ENCODE data around the gene PTPN13. TPM values are rescaled to one million over a fixed set of nuclear protein-coding genes. Genes with fewer than 3 reads are reported as not detected.

The PTPN13 gene
- total and polyA plus RNA-seq, 4 donors: 0.36 to 3.2 (median 1.2) TPM

DNA sequence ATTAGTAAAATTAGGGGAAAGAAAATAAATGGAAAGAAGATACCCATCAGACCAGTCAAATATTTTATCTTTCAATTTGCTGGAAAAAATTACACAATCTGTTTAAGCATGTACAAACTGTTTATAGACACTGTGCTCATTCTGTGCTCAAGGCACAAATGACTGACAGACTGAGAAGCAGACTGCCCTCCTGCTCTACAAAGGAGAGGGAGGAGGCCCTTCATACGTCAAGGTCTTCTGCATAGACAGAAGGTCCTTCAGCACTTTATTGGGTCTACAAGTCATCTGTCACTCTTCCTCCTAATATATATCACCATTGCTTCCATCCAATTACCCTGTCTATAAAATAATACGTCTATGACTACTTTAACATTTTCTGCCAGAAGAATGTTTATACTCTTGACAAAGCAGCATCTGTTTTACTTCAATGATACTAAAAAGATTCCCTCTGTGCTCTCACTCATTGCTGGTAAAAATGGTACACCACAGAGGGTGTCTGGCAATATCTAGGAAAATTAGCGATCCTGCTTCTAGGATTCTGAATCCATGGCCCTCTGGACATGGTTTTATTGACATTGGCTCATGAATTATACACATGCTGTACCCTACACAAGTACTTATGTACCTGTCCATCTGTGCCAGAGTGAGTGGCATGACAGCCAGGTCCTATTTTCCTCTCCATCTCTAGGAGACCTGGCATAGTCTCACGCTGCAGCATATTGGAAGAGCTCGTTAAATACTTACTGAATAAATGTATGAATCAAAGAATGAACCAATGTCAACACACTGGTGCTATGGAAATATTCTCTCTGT lies 243.8 kb downstream of the PTPN13 start:
- TF ChIP-seq, protein P1, sequence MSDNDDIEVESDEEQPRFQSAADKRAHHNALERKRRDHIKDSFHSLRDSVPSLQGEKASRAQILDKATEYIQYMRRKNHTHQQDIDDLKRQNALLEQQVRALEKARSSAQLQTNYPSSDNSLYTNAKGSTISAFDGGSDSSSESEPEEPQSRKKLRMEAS (IDR thresholded peaks at IDR 0.05): no peak
- no peak for TF ChIP-seq GABPA (IDR thresholded peaks at IDR 0.05 in 1 of 2, conservative IDR thresholded peaks at IDR 0.05 in 1 of 2)
- no peak for TF ChIP-seq RXRA (IDR thresholded peaks at IDR 0.05)
- no peak for TF ChIP-seq ZBTB33 (IDR thresholded peaks at IDR 0.05)
- TF ChIP-seq CTCF (IDR thresholded peaks at IDR 0.05; ENCODE audit: low read depth, low read length, missing input control): no peak
- no peak for TF ChIP-seq YY1 (IDR thresholded peaks at IDR 0.05)
- no peak for TF ChIP-seq FOXA1 (IDR thresholded peaks at IDR 0.05)
- TF ChIP-seq RAD21 (IDR thresholded peaks at IDR 0.05): no peak
- TF ChIP-seq TAF1 (conservative IDR thresholded peaks at IDR 0.05): no peak
- no peak for TF ChIP-seq HNF4A (conservative IDR thresholded peaks at IDR 0.05)
- no peak for TF ChIP-seq EGR1 (IDR thresholded peaks at IDR 0.05; ENCODE audit: low read depth in 2 of 2)
- TF ChIP-seq SP1 (IDR thresholded peaks at IDR 0.05): no peak
- TF ChIP-seq, protein P2, sequence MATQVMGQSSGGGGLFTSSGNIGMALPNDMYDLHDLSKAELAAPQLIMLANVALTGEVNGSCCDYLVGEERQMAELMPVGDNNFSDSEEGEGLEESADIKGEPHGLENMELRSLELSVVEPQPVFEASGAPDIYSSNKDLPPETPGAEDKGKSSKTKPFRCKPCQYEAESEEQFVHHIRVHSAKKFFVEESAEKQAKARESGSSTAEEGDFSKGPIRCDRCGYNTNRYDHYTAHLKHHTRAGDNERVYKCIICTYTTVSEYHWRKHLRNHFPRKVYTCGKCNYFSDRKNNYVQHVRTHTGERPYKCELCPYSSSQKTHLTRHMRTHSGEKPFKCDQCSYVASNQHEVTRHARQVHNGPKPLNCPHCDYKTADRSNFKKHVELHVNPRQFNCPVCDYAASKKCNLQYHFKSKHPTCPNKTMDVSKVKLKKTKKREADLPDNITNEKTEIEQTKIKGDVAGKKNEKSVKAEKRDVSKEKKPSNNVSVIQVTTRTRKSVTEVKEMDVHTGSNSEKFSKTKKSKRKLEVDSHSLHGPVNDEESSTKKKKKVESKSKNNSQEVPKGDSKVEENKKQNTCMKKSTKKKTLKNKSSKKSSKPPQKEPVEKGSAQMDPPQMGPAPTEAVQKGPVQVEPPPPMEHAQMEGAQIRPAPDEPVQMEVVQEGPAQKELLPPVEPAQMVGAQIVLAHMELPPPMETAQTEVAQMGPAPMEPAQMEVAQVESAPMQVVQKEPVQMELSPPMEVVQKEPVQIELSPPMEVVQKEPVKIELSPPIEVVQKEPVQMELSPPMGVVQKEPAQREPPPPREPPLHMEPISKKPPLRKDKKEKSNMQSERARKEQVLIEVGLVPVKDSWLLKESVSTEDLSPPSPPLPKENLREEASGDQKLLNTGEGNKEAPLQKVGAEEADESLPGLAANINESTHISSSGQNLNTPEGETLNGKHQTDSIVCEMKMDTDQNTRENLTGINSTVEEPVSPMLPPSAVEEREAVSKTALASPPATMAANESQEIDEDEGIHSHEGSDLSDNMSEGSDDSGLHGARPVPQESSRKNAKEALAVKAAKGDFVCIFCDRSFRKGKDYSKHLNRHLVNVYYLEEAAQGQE (IDR thresholded peaks at IDR 0.05): no peak
- TF ChIP-seq ATF3 (IDR thresholded peaks at IDR 0.05): no peak
- no peak for TF ChIP-seq NR2F2 (IDR thresholded peaks at IDR 0.05)
- Histone ChIP-seq H3K27ac (ENCODE audit: low read depth in 1 of 2, low read length in 2 of 2) (no peak overlapping the region), H3K4me3 (ENCODE audit: low read depth in 1 of 3, low read length in 3 of 3) (no peak overlapping the region), H3K9ac (ENCODE audit: low read depth in 1 of 2, low read length in 2 of 2) (no peak overlapping the region), H3K36me3 (ENCODE audit: control insufficient read depth in 4 of 4, insufficient read depth in 3 of 4, low read depth in 1 of 4, low read length in 3 of 4) (no peaks in the 10 kb centered on the region), H3K4me1 (ENCODE audit: control insufficient read depth in 4 of 4, insufficient read depth in 4 of 4, low read length in 3 of 4) (no peaks in the 10 kb centered on the region), H3K9me3 (ENCODE audit: control insufficient read depth in 4 of 4, low read length in 3 of 4) (no peaks in the 10 kb centered on the region), H3K27me3 (ENCODE audit: control insufficient read depth in 4 of 4, insufficient read depth in 4 of 4, low read length in 3 of 4) (no peaks in the 10 kb centered on the region)
- no peak for DNase-seq (ENCODE audit: low spot score)
- 87% methylated on average over 5 of the region's 5 CpGs for WGBS

All from liver (tissue), 9 donors.